Ishikawa (cell line): ENCODE results near the gene OR1S2.

Source experiments
- CREB1 ChIP-seq: IDR thresholded peaks from 2 replicates; pipeline ENCODE4 v1.6.1; 2012; ENCODE audit warnings: low read depth
- EGR1 ChIP-seq: IDR thresholded peaks from 2 replicates; pipeline ENCODE4 v1.6.1; 2012
- EP300 ChIP-seq: IDR thresholded peaks from 2 replicates; pipeline ENCODE4 v1.6.1; 2012; ENCODE audit warnings: borderline replicate concordance
- MAX ChIP-seq: IDR thresholded peaks from 2 replicates; pipeline ENCODE4 v1.6.1; 2012
- RAD21 ChIP-seq: IDR thresholded peaks from 2 replicates; pipeline ENCODE4 v1.6.1; 2012; ENCODE audit warnings: low read depth
- REST ChIP-seq: IDR thresholded peaks from 2 replicates; pipeline ENCODE4 v1.6.1; 2012; ENCODE audit warnings: low read depth, mild to moderate bottlenecking
- TAF1 ChIP-seq: IDR thresholded peaks from 2 replicates; pipeline ENCODE4 v1.6.1; 2012; ENCODE audit warnings: low read depth, mild to moderate bottlenecking

- TF ChIP-seq REST (no peak), RAD21 (no peak), CREB1 (no peak), EGR1 (no peak), EP300 (no peak), MAX (no peak), TAF1 (no peak)
Observed at GRCh38 chr11:58195939-58196338, 8.0 kb downstream of the OR1S2 start.
